22Rv1 (cell line): ENCODE data around the gene CHD9NB.
"Not testable (repeated sequence)": the region's sequence is repeated elsewhere in the genome, so short reads cannot be mapped to it uniquely, and the experiment has no call there.

Experiments
- H3K27ac ChIP-seq: fragments of 450-650 bp; 2 replicates; pipeline ENCODE4 v1.5.1; 2017
- CTCF ChIP-seq: fragments of 450-650 bp; IDR thresholded peaks from 2 replicates; pipeline ENCODE4 v1.5.1; 2017; ENCODE audit warnings: mild to moderate bottlenecking
- ZFX ChIP-seq: fragments of 450-650 bp; IDR thresholded peaks from 2 replicates; pipeline ENCODE4 v1.6.1; 2017; ENCODE audit warnings: antibody characterized with exemption, borderline replicate concordance

CHD9NB gene

GRCh38 chr16:53043986-53044601, 8.6 kb downstream of the CHD9NB start:
- TF ChIP-seq CTCF (no peak), ZFX (no peak)
- no peak overlapping the region for H3K27ac ChIP-seq

DNA sequence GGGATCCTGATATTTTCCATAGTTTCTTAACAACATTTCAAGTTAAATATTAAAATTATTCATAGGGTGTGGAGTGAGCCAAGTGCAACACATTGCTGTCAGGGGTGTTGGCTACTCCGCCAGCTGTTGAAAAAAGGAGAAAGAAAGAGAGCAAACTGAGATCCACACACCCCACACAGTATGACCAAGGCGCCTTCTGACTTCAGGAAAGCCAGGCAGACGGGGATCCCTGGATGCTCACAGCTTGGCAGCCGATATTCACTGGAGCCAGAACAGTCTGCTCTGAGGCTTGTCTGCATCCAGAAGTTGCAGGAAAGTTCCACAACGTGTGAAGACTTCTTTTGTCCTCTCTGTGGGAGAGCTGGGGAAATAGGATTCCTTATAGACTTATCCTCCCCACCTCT, 9.3 kb downstream of the CHD9NB start:
- no peak overlapping the region for H3K27ac ChIP-seq
- no peak for TF ChIP-seq CTCF

DNA sequence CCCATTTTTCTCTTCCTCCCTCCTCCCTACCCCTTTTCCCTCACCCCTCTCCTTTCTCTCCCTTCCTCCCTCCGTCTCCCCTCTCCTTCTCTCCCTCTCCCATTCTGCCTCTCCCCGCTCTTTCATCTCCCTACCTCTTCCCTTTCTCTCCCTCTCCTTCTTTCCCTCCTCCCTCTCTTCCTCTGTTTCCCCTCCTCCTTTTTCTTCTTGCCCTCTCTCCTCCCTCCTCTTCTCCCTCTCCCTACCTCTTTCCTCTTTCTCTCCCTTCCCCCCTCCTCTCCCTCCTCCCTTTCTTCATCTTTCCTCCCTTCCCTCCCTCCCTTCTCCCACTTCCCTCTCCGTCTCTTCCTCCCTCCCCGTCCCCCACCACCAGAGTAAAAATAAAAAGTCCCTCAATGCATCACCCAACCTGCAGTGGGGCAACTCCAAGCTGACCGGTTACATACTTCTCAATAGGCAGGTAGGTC, 10.4 kb downstream of the CHD9NB start:
- TF ChIP-seq ZFX: no peak
- no peak for TF ChIP-seq CTCF
- H3K27ac ChIP-seq: no peak overlapping the region

- TF ChIP-seq CTCF: no peak
- TF ChIP-seq ZFX: no peak
- H3K27ac ChIP-seq: no peak overlapping the region
Measured at GRCh38 chr16:53041320-53042051, 11.2 kb downstream of the CHD9NB start.

GRCh38 chr16:53040788-53041187, 11.9 kb downstream of the CHD9NB start:
- no peak for TF ChIP-seq CTCF
- no peak for TF ChIP-seq ZFX
- no peak overlapping the region for H3K27ac ChIP-seq

GRCh38 chr16:53036711-53037110, 16.0 kb downstream of the CHD9NB start:
- not testable (repeated sequence) for H3K27ac ChIP-seq

DNA sequence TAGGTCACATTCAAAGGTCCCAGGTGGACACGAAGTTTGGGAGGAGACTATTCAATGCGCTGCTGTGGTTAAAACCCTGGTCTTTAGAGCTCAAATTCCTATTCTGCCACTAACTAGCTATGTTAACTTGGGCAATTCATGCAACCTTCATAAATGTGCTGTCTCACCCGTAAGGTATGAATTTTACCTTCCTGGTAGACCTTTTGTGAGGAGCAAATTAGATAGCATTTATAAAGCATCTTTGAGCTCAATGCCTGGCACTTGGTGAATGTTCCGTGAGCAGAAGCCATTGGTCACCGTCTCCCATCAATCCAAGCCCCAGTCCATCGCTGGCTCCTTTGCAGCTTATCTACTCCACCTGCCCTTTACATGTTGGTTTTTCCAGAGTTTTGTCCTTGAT, 16.6 kb downstream of the CHD9NB start:
- TF ChIP-seq ZFX (no peak), CTCF (no peak)
- no peak overlapping the region for H3K27ac ChIP-seq
